ENCODE data around the gene H2BW1. TPM values are rescaled to one million over a fixed set of nuclear protein-coding genes. Genes with fewer than 3 reads are reported as not detected.
"Not testable (repeated sequence)": the region's sequence is repeated elsewhere in the genome, so short reads cannot be mapped to it uniquely, and the experiment has no call there.

The H2BW1 gene
- total RNA-seq, 2 donors from 2014 or later: not detected

DNA sequence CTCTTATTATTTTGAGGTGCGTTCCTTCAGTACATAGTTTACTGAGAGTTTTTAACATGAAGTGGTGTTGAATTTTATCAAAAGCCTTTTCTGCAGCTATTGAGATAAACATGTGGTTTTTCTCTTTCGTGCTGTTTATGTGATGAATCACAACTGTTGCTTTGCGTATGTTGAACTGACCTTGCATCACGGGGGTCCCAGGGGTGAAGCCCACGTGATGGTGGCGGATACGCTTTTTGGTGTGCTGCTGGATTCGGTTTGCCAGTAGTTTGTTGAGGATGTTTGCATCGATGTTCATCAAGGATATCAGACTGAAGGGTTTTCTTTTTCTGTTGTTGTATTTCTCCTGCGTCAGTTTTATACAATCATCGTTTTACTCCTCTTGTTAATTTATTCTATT, 4.6 kb upstream of the H2BW1 start:
- H3K4me3 Mint-ChIP-seq: no peak overlapping the region
- no peaks in the 10 kb centered on the region for H3K4me1 Mint-ChIP-seq
- Histone ChIP-seq H3K9me3 (ENCODE audit: control insufficient read depth, low read length) (no peaks in the 10 kb centered on the region), H3K4me3 (ENCODE audit: low read length) (no peak overlapping the region), H3K27me3 (ENCODE audit: control insufficient read depth, insufficient read depth, low read length, poor library complexity, severe bottlenecking) (no peaks in the 10 kb centered on the region), H3K4me1 (ENCODE audit: control insufficient read depth, insufficient read depth, low read length) (no peaks in the 10 kb centered on the region), H3K36me3 (ENCODE audit: control insufficient read depth, insufficient read depth, low read length) (no peaks in the 10 kb centered on the region), H3K9ac (ENCODE audit: extremely low read depth, low read length, poor library complexity, severe bottlenecking) (no peak overlapping the region), H3K27ac (ENCODE audit: low read depth, low read length) (no peak overlapping the region)
- no peak for DNase-seq
- H3K27me3 Mint-ChIP-seq (ENCODE audit: insufficient read depth): peaks cover 11% of the 10 kb centered on the region
- WGBS, 2 experiments (ENCODE audit: insufficient coverage in 1 of 2, insufficient read length in 1 of 2): 94% methylated on average over 7 to 10 of the region's 11 CpGs
- H3K36me3 Mint-ChIP-seq (ENCODE audit: low read depth): no peaks in the 10 kb centered on the region
- H3K9me3 Mint-ChIP-seq: peaks cover 70% of the 10 kb centered on the region
- no peak for TF ChIP-seq CTCF (conservative IDR thresholded peaks at IDR 0.05)
- H3K27ac Mint-ChIP-seq: no peak overlapping the region

GRCh38 chrX:104015576-104015975, 2.1 kb upstream of the H2BW1 start:
- not testable (repeated sequence) for H3K36me3 ChIP-seq (ENCODE audit: control insufficient read depth, insufficient read depth, low read length); H3K27ac Mint-ChIP-seq; H3K9me3 ChIP-seq (ENCODE audit: control insufficient read depth, low read length); H3K36me3 Mint-ChIP-seq (ENCODE audit: low read depth); H3K4me3 Mint-ChIP-seq; H3K9ac ChIP-seq (ENCODE audit: extremely low read depth, low read length, poor library complexity, severe bottlenecking); H3K27ac ChIP-seq (ENCODE audit: low read depth, low read length); H3K4me1 ChIP-seq (ENCODE audit: control insufficient read depth, insufficient read depth, low read length); DNase-seq; H3K4me3 ChIP-seq (ENCODE audit: low read length); H3K27me3 Mint-ChIP-seq (ENCODE audit: insufficient read depth); H3K27me3 ChIP-seq (ENCODE audit: control insufficient read depth, insufficient read depth, low read length, poor library complexity, severe bottlenecking); H3K4me1 Mint-ChIP-seq
- peaks cover 66% of the 10 kb centered on the region for H3K9me3 Mint-ChIP-seq
- 88% methylated on average over 8 of the region's 8 CpGs; no CpG with 5 or more reads in 1 of the 2 experiments for WGBS, 2 experiments (ENCODE audit: insufficient coverage in 1 of 2, insufficient read length in 1 of 2)

- Histone ChIP-seq H3K36me3 (ENCODE audit: control insufficient read depth, insufficient read depth, low read length) (no peaks in the 10 kb centered on the region), H3K4me1 (ENCODE audit: control insufficient read depth, insufficient read depth, low read length) (no peaks in the 10 kb centered on the region), H3K4me3 (ENCODE audit: low read length) (no peak overlapping the region), H3K27me3 (ENCODE audit: control insufficient read depth, insufficient read depth, low read length, poor library complexity, severe bottlenecking) (no peaks in the 10 kb centered on the region), H3K27ac (ENCODE audit: low read depth, low read length) (no peak overlapping the region), H3K9ac (ENCODE audit: extremely low read depth, low read length, poor library complexity, severe bottlenecking) (no peak overlapping the region), H3K9me3 (ENCODE audit: control insufficient read depth, low read length) (no peaks in the 10 kb centered on the region)
- Mint-ChIP-seq H3K27me3 (ENCODE audit: insufficient read depth) (peaks cover 4% of the 10 kb centered on the region), H3K9me3 (peaks cover 60% of the 10 kb centered on the region), H3K4me1 (no peaks in the 10 kb centered on the region), H3K27ac (no peak overlapping the region), H3K36me3 (ENCODE audit: low read depth) (no peaks in the 10 kb centered on the region), H3K4me3 (no peak overlapping the region)
- no peak for TF ChIP-seq CTCF (conservative IDR thresholded peaks at IDR 0.05)
- WGBS, 2 experiments (ENCODE audit: insufficient coverage in 1 of 2, insufficient read length in 1 of 2): 81 to 95% methylated on average over 8 to 24 of the region's 24 CpGs
- no peak for DNase-seq
These were observed 350 bp downstream of the H2BW1 start for GRCh38 chrX:104013158-104013557.

DNA sequence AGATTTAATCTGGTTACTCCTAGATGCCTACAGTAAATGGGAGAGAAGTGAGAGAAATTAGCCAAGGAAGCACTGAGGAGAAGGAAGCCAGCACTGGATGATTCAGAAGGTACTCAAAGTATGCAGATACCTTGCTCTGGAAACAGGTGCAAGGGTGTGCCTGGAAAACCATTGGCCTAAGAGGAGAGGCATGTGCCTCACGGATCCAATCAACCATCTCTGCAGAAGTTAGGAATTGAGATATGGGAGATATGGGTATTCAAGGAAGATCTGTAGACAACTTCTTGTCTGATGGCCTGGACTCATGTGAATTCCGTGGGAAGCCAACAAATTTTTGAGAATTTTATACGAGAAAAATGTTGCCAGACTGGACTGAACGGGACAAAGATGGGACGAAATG, 4.7 kb downstream of the H2BW1 start:
- no peak overlapping the region for H3K4me3 ChIP-seq (ENCODE audit: low read length)
- Mint-ChIP-seq H3K9me3 (peaks cover 60% of the 10 kb centered on the region), H3K36me3 (ENCODE audit: low read depth) (no peaks in the 10 kb centered on the region), H3K27ac (no peak overlapping the region), H3K27me3 (ENCODE audit: insufficient read depth) (no peaks in the 10 kb centered on the region), H3K4me3 (no peak overlapping the region), H3K4me1 (no peaks in the 10 kb centered on the region)
- H3K27me3 ChIP-seq (ENCODE audit: control insufficient read depth, insufficient read depth, low read length, poor library complexity, severe bottlenecking): no peaks in the 10 kb centered on the region
- no peak overlapping the region for H3K9ac ChIP-seq (ENCODE audit: extremely low read depth, low read length, poor library complexity, severe bottlenecking)
- H3K27ac ChIP-seq (ENCODE audit: low read depth, low read length): no peak overlapping the region
- H3K9me3 ChIP-seq (ENCODE audit: control insufficient read depth, low read length): no peaks in the 10 kb centered on the region
- 77% methylated on average over 5 of the region's 5 CpGs for WGBS, 2 experiments (ENCODE audit: insufficient coverage in 1 of 2, insufficient read length in 1 of 2)
- no peaks in the 10 kb centered on the region for H3K36me3 ChIP-seq (ENCODE audit: control insufficient read depth, insufficient read depth, low read length)
- no peak for TF ChIP-seq CTCF (conservative IDR thresholded peaks at IDR 0.05)
- no peaks in the 10 kb centered on the region for H3K4me1 ChIP-seq (ENCODE audit: control insufficient read depth, insufficient read depth, low read length)
- DNase-seq: no peak
